ENCODE results near the gene CST7. TPM values are rescaled to one million over a fixed set of nuclear protein-coding genes. Genes with fewer than 3 reads are reported as not detected.

The CST7 gene
- total RNA-seq, 1 donor from 2014 or later: not detected

DNA sequence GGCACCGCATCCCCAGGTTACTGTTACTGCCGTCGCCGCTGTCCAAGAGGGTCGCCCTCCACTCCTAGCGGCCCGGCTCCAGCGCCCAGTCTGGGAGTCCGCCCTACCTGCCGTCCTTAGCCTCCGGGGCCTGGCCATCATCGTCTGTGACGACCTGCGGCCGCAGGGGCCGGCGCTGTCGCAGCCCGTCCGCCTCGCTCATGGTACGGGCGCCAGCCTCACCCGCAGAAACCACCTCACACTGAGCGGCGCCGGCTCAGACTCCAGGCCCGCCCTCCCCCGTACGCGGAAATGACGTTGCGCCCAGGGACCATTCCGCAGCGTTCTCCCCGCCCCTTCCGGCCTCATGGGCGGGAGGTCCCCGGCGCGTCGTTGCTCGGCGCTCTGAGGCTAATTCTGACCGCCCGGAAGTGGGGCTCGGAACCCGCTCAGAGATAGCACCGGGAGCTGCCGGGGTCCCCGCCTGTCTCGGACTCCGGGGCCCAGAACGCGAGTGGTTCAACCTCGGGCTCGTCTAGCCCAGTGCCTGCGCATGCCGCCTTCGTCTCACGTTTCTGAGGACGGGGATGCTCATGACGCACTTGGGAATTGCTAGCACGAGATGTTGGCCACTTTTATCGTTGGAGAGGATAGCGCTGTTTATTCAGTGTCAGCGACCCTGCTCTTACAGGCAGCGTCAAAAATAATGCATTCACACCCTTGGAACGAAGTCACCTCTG is 43.6 kb downstream of the CST7 start, which contains the start of gene APMAP:
Gene APMAP, minus strand, starts transcription at position 265 of the 719 bp plus-strand sequence. Its CDS starts 63 bp downstream, at position 202.
- Mint-ChIP-seq H3K36me3 (ENCODE audit: unreplicated experiment) (peaks cover 2% of the 10 kb centered on the region), H3K4me1 (ENCODE audit: unreplicated experiment) (peaks cover 42% of the 10 kb centered on the region), H3K27me3 (ENCODE audit: unreplicated experiment) (peaks cover 7% of the 10 kb centered on the region), H3K9me3 (ENCODE audit: unreplicated experiment) (no peaks in the 10 kb centered on the region), H3K4me3 (ENCODE audit: unreplicated experiment) (peak within 1 kb of the TSS; percentile 92), H3K27ac (ENCODE audit: unreplicated experiment) (peak within 1 kb of the TSS; percentile 95)
- peak; percentile 96 for DNase-seq (ENCODE audit: extremely low spot score, unreplicated experiment)
- no peak for TF ChIP-seq CTCF (IDR thresholded peaks at IDR 0.05)

DNA sequence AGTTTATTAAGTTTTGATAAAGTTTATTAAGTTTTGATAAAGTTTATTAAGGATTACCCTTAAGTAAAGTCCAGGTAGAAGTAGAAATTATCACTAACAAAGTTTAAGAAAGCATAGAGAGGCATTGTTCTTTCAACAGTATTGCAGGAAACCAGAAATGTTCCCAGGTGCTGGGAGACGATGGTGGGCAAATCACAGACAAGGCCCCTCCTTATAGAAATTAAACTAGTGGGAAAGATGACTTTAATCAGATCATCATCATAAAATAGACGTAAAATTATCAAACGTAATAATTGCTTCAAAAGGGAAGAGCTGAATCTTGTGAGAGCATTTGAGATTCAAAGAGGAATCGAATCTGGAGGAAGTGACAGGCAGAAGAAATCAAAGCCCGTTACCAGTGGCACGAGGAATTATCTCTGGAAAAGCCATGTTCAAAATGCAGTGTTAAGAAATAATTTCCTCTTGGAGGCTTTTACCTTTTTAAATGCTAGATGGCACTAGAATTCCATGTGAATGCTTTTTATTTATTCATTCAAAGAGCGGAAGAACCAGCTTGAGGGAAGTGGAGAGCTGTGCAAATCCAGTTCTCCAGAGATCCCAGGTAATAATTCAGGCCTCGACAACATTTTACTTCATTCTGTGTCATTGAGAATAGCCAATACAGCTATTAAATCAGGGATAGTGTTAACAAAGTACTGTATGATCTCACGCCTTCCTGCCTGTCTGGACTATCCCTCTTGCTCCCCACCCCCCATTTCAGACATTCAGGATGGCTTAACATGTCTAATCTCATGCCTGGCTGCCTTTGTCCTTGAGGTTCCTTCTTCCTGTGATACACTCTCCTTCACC is 44.5 kb downstream of the CST7 start:
- H3K9me3 Mint-ChIP-seq (ENCODE audit: unreplicated experiment): no peaks in the 10 kb centered on the region
- DNase-seq (ENCODE audit: extremely low spot score, unreplicated experiment): no peak
- peaks cover 17% of the 10 kb centered on the region for H3K27me3 Mint-ChIP-seq (ENCODE audit: unreplicated experiment)
- peaks cover 42% of the 10 kb centered on the region for H3K4me1 Mint-ChIP-seq (ENCODE audit: unreplicated experiment)
- peaks cover 2% of the 10 kb centered on the region for H3K36me3 Mint-ChIP-seq (ENCODE audit: unreplicated experiment)
- peak overlapping the region; percentile 95 for H3K27ac Mint-ChIP-seq (ENCODE audit: unreplicated experiment)
- TF ChIP-seq CTCF (IDR thresholded peaks at IDR 0.05): peak; percentile 58
- H3K4me3 Mint-ChIP-seq (ENCODE audit: unreplicated experiment): peak overlapping the region; percentile 92

GRCh38 chr20:24994186-24994465 is 45.1 kb downstream of the CST7 start:
- TF ChIP-seq CTCF (IDR thresholded peaks at IDR 0.05): no peak
- no peak for DNase-seq (ENCODE audit: extremely low spot score, unreplicated experiment)
- Mint-ChIP-seq H3K9me3 (ENCODE audit: unreplicated experiment) (no peaks in the 10 kb centered on the region), H3K27me3 (ENCODE audit: unreplicated experiment) (peaks cover 22% of the 10 kb centered on the region), H3K36me3 (ENCODE audit: unreplicated experiment) (no peaks in the 10 kb centered on the region), H3K27ac (ENCODE audit: unreplicated experiment) (no peak overlapping the region), H3K4me1 (ENCODE audit: unreplicated experiment) (peaks cover 42% of the 10 kb centered on the region), H3K4me3 (ENCODE audit: unreplicated experiment) (no peak overlapping the region)

DNA sequence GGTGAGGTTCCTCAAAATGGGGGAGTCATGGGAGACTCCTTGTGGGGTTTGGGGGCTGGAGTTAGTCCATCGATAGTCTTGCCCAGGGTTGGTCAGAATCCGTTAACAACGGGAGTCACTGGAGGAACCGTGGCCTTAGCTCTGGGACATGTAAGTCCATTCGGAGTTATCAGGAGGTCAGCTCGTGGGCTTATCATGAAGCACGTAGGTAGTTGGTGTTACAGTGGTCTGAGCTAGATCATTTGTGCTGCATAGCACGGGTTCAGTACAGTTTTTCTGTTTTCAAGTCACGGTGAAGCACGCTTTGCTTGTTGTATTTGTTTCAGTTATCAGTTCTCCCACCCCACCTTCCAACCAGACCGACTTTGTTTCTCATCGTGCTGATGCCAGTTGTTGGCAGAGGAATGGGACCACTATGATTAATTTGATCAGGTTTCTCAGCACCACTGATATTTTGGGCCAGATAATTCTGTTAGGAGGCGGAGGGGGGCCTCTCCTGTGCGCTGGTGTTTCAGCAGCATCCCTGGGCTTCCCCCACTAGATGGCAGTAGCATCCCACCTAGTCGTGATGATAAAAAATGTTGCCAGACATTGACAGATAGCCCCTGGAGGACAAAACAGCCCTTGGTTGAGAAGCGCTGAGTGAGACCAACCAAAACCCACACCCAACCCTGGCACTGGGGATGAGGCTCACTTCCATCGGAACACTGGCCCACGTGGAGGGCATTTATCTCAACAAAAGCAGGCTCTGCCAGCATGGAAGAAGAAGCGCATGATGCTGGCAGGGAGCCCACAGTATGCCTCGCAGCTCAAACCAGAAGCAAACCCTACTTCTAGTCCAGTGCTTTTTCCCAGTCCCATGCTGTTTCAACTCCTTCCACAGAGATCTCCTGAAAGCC is 45.6 kb downstream of the CST7 start:
- H3K9me3 Mint-ChIP-seq (ENCODE audit: unreplicated experiment): no peaks in the 10 kb centered on the region
- H3K27ac Mint-ChIP-seq (ENCODE audit: unreplicated experiment): peak overlapping the region; percentile 53
- peaks cover 42% of the 10 kb centered on the region for H3K4me1 Mint-ChIP-seq (ENCODE audit: unreplicated experiment)
- peak; percentile 93 for DNase-seq (ENCODE audit: extremely low spot score, unreplicated experiment)
- H3K27me3 Mint-ChIP-seq (ENCODE audit: unreplicated experiment): peaks cover 25% of the 10 kb centered on the region
- H3K36me3 Mint-ChIP-seq (ENCODE audit: unreplicated experiment): no peaks in the 10 kb centered on the region
- no peak for TF ChIP-seq CTCF (IDR thresholded peaks at IDR 0.05)
- H3K4me3 Mint-ChIP-seq (ENCODE audit: unreplicated experiment): no peak overlapping the region
